ENCODE results near the gene DBX2. TPM values are rescaled to one million over a fixed set of nuclear protein-coding genes. Genes with fewer than 3 reads are reported as not detected.
"Not testable (repeated sequence)": the region's sequence is repeated elsewhere in the genome, so short reads cannot be mapped to it uniquely, and the experiment has no call there.

The DBX2 gene
- total RNA-seq, 2 donors from 2014 or later: not detected

DNA sequence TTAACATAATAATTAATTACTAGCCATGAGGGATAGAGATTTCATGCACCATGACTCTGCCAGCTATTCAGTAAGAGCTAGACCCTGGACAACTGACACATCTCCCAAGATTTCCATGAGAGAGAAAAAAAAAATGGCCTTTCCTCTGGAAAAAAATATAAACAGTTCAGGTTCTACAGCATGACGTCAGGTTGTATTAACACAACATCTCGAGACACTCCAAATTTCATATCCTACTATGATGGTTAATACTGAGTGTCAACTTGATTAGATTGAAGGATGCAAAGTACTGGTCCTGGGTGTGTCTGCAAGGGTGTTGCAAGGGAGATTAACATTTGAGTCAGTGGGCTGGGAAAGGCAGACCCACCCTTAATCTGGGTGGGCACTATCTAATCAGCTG, 11.1 kb downstream of the DBX2 start:
- Mint-ChIP-seq H3K27ac (no peak overlapping the region), H3K36me3 (no peaks in the 10 kb centered on the region), H3K9me3 (no peaks in the 10 kb centered on the region)
- DNase-seq (ENCODE audit: low spot score in 2 of 2) (no peak), ATAC-seq (no peak)

DNA sequence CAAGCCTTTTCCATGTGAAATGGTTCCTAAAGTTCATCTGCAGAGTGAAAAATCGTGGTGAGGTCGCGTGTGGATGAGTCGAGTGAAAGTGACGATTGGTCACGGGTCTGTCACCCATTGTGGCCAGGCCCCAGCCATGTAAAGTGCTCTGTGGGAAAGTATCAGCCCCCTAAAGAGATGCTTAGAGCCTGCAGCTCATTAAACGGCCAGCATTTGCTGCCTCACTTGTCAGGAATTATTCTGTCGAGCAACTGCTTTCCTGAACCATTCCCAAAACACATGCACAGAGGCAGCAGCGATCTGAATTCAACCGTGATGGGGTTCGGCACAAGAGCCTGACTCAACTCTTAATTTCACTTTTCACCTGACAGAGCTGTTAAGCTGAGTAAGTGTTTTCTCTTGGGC, 16.0 kb downstream of the DBX2 start:
- ATAC-seq (no peak), DNase-seq (ENCODE audit: low spot score in 2 of 2) (no peak)
- Mint-ChIP-seq H3K27ac (no peak overlapping the region), H3K9me3 (no peaks in the 10 kb centered on the region), H3K36me3 (no peaks in the 10 kb centered on the region)

GRCh38 chr12:45017916-45018315, 33.0 kb downstream of the DBX2 start:
- ATAC-seq: no peak
- DNase-seq (ENCODE audit: low spot score in 2 of 2): no peak
- Mint-ChIP-seq H3K9me3 (peaks cover 0 to 7% of the 10 kb centered on the region in 2 donors), H3K27ac (no peak overlapping the region), H3K36me3 (no peaks in the 10 kb centered on the region)

DNA sequence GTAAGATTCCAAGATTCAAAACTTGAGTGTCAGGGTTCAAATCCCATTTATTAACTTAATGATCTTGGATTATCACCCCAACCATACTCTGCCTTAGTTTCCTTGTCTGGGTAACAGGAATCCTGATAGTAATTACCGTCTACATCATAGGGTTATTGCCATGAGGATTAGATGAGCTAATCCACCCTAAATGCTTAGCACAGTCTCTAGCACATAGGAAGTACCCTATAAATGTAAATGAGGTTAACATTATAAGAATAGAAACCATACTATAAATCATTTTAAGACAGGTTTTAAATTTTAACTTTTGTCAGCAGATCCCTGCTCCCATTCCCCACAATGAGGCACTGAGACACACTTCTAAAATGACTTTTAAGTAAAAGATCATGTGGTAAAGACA, 36.5 kb downstream of the DBX2 start:
- DNase-seq (ENCODE audit: low spot score in 2 of 2): no peak
- Mint-ChIP-seq H3K27ac (no peak overlapping the region), H3K36me3 (no peaks in the 10 kb centered on the region), H3K9me3 (no peaks in the 10 kb centered on the region)
- no peak for ATAC-seq

DNA sequence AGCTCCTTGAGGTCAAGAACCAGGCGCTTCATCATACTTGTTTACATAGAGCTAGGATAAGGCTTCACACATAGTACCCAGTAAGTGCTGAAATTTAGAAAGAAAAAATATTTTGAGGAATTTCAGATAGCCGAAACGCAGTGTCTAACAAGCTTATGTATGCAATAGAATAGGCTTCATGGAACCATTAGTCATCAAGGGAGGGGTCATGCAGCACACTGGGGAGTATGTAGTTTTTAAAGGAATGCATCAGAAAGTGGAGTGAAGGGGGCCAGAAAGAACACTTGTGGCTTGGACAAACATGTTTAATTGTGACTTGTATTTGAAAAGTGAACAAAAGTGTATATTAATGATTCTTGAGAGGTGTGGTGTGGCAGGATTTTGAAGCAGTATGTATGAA, 38.1 kb downstream of the DBX2 start:
- H3K36me3 Mint-ChIP-seq: no peaks in the 10 kb centered on the region
- DNase-seq (ENCODE audit: low spot score in 2 of 2) (no peak), ATAC-seq (no peak)
- no peaks in the 10 kb centered on the region for H3K9me3 Mint-ChIP-seq
- no peak overlapping the region for H3K27ac Mint-ChIP-seq

GRCh38 chr12:45010059-45010458, 40.8 kb downstream of the DBX2 start:
- no peak for ATAC-seq
- Mint-ChIP-seq H3K36me3 (no peaks in the 10 kb centered on the region), H3K9me3 (no peaks in the 10 kb centered on the region), H3K27ac (no peak overlapping the region)
- DNase-seq (ENCODE audit: low spot score in 2 of 2): no peak

DNA sequence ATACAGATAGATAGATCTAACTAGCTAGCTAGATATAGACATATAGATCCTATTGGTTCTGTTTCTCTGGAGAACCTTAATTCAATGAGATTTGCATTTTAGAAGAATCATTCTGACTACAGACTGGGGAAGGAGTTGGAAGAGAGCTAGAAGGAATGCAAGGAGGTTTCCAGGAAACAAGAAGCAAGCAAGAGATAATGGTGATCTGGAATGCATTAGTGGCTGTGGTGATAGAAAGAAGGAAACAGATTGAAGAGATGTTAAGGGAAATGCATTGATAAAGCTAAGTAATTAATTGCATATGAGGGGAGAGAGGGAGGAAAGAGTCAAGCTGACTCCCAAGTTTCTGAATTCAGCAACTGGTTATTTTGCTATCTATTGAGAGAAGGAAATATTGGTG, 42.7 kb downstream of the DBX2 start:
- Mint-ChIP-seq H3K36me3 (no peaks in the 10 kb centered on the region), H3K27ac (no peak overlapping the region), H3K9me3 (no peaks in the 10 kb centered on the region)
- ATAC-seq: no peak
- DNase-seq (ENCODE audit: low spot score in 2 of 2): no peak

DNA sequence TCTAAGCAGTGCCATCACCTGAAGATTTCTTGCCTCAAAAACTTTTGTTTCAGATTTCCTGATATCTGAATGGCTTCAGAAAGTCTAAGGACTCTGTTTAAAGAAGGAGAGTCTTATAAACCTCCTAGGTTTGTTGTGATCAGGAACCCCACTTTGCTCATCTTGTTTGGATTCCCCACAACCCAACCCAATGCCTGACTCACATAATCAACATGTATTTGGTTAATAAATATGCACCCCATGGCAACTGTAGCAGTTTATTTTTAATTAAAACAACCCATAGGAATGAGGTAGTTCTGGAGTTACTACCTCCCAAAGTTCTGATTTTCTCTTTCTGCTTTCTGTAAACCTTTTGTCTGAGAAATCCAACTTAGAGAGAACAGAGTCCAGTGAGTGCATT, 51.5 kb downstream of the DBX2 start:
- DNase-seq (ENCODE audit: low spot score in 2 of 2): no peak
- Mint-ChIP-seq H3K27ac (no peak overlapping the region), H3K9me3 (peaks cover 0 to 3% of the 10 kb centered on the region in 2 donors), H3K36me3 (no peaks in the 10 kb centered on the region)
- ATAC-seq: no peak

GRCh38 chr12:44993161-44993560, 57.7 kb downstream of the DBX2 start:
- DNase-seq (ENCODE audit: low spot score in 2 of 2) (no peak), ATAC-seq (no peak)
- Mint-ChIP-seq H3K36me3 (no peaks in the 10 kb centered on the region), H3K9me3 (no peaks in the 10 kb centered on the region), H3K27ac (no peak overlapping the region)

- DNase-seq (ENCODE audit: low spot score in 2 of 2): not testable (repeated sequence)
Observed at GRCh38 chr12:44984863-44985262, 66.0 kb downstream of the DBX2 start.

GRCh38 chr12:44979918-44980317, 71.0 kb downstream of the DBX2 start:
- Mint-ChIP-seq H3K27ac (no peak overlapping the region), H3K36me3 (no peaks in the 10 kb centered on the region), H3K9me3 (no peaks in the 10 kb centered on the region)
- DNase-seq (ENCODE audit: low spot score in 2 of 2) (no peak), ATAC-seq (no peak)

More at GRCh38 chr12:44984863-44985262, 66.0 kb downstream of the DBX2 start:
- not testable (repeated sequence) for H3K36me3 Mint-ChIP-seq, H3K27ac Mint-ChIP-seq, ATAC-seq, H3K9me3 Mint-ChIP-seq

GRCh38 chr12:44976246-44976645, 74.7 kb downstream of the DBX2 start:
- Mint-ChIP-seq H3K27ac (no peak overlapping the region), H3K36me3 (no peaks in the 10 kb centered on the region), H3K9me3 (no peaks in the 10 kb centered on the region)
- DNase-seq (ENCODE audit: low spot score in 2 of 2) (no peak), ATAC-seq (no peak)

GRCh38 chr12:44972746-44973421, 78.0 kb downstream of the DBX2 start:
- Mint-ChIP-seq H3K36me3 (no peaks in the 10 kb centered on the region), H3K27ac (no peak overlapping the region), H3K9me3 (no peaks in the 10 kb centered on the region)
- ATAC-seq (no peak), DNase-seq (ENCODE audit: low spot score in 2 of 2) (no peak)

- no peak for ATAC-seq
- Mint-ChIP-seq H3K9me3 (peaks cover under 1 to 8% of the 10 kb centered on the region in 2 donors), H3K36me3 (peaks cover 0 to 5% of the 10 kb centered on the region in 2 donors), H3K27ac (no peak overlapping the region)
- no peak for DNase-seq (ENCODE audit: low spot score in 2 of 2)
Observed at GRCh38 chr12:44968965-44969364, 81.9 kb downstream of the DBX2 start.

Other genes starting within 250 kb of the DBX2 start
- 10 to 100 TPM; 47.5 to 82.3 TPM for gene NELL2, start 174.8 kb downstream of the DBX2 start, total RNA-seq
- 10 to 100 TPM; 13.3 to 25.5 TPM for gene ANO6, start 165.0 kb upstream of the DBX2 start, total RNA-seq